ENCODE results near the gene HMCN2.

- TF ChIP-seq CTCF (IDR thresholded peaks at IDR 0.05; ENCODE audit: low read depth, low read length, missing input control) (no peak), REST (IDR thresholded peaks at IDR 0.05) (no peak), EGR1 (IDR thresholded peaks at IDR 0.05; ENCODE audit: low read depth in 2 of 2) (no peak), TAF1 (conservative IDR thresholded peaks at IDR 0.05) (no peak), YY1 (IDR thresholded peaks at IDR 0.05) (no peak), RAD21 (IDR thresholded peaks at IDR 0.05) (no peak)
These were observed at the start of gene HMCN2 for GRCh38 chr9:130265431-130266235.

All from liver (tissue), 3 donors.